ENCODE data around the gene RNASE12. TPM values are rescaled to one million over a fixed set of nuclear protein-coding genes. Genes with fewer than 3 reads are reported as not detected.

RNASE12 gene
- total and polyA plus RNA-seq, 9 of the 15 experiments (the other 6 are each of a cell fraction or from before 2014, with no cell fraction given): 0.24 TPM; not detected in 8

DNA sequence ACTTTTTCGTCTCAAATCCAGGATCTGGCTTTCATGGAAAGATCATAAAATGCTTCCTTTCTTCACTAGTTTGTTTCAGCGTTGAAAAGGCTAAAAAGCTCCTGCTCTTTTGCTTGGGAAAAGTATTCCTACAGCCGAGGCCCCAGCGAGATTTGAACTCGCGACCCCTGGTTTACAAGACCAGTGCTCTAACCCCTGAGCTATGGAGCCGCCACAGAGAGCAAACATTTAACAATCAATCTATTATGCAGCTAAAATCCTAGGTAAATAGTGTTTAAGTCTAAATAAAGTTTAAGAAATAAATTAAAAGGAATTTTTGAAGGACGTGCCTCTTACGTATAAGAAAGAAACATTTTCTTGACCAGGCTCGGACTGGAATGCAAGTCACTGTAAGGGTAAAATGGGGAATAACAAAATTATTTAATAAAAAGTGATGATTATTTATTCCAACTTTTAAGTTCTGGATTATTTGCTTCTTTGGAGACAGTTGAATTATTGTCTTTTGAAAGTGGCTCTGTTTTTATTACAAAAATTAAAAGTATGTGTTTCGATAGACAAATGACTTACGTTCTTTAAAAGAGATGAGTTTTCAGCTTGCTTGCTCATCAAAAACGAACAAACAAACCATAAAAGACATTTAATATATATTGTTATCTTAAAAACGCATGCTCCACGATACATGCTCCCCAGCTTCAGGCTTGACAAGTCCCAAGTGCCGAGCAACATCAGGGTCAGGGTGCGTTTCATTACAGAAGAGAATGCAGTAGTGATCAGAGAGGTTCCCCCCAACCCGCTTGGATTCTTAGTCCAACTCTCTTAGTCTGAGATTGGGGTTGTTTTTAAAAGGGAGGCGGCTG lies 40.1 kb upstream of the RNASE12 start (continued):
- TF ChIP-seq, protein P1, sequence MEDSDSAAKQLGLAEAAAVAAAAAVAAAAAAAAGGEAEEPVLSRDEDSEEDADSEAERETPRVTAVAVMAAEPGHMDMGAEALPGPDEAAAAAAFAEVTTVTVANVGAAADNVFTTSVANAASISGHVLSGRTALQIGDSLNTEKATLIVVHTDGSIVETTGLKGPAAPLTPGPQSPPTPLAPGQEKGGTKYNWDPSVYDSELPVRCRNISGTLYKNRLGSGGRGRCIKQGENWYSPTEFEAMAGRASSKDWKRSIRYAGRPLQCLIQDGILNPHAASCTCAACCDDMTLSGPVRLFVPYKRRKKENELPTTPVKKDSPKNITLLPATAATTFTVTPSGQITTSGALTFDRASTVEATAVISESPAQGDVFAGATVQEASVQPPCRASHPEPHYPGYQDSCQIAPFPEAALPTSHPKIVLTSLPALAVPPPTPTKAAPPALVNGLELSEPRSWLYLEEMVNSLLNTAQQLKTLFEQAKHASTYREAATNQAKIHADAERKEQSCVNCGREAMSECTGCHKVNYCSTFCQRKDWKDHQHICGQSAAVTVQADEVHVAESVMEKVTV (CRISPR knock-in tag; IDR thresholded peaks at IDR 0.05): no peak
- TF ChIP-seq RUNX1 (IDR thresholded peaks at IDR 0.05; ENCODE audit: low read depth): no peak
- TF ChIP-seq, protein P2, sequence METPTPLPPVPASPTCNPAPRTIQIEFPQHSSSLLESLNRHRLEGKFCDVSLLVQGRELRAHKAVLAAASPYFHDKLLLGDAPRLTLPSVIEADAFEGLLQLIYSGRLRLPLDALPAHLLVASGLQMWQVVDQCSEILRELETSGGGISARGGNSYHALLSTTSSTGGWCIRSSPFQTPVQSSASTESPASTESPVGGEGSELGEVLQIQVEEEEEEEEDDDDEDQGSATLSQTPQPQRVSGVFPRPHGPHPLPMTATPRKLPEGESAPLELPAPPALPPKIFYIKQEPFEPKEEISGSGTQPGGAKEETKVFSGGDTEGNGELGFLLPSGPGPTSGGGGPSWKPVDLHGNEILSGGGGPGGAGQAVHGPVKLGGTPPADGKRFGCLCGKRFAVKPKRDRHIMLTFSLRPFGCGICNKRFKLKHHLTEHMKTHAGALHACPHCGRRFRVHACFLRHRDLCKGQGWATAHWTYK (CRISPR knock-in tag; IDR thresholded peaks at IDR 0.05): no peak
- TF ChIP-seq NCOA1 (IDR thresholded peaks at IDR 0.05; ENCODE audit: low read depth): no peak
- TF ChIP-seq ZNF395 (CRISPR knock-in tag; IDR thresholded peaks at IDR 0.05): 0 out of 2 replicates have a peak, but pooled peaks have one; percentile 25
- TF ChIP-seq, protein P3, sequence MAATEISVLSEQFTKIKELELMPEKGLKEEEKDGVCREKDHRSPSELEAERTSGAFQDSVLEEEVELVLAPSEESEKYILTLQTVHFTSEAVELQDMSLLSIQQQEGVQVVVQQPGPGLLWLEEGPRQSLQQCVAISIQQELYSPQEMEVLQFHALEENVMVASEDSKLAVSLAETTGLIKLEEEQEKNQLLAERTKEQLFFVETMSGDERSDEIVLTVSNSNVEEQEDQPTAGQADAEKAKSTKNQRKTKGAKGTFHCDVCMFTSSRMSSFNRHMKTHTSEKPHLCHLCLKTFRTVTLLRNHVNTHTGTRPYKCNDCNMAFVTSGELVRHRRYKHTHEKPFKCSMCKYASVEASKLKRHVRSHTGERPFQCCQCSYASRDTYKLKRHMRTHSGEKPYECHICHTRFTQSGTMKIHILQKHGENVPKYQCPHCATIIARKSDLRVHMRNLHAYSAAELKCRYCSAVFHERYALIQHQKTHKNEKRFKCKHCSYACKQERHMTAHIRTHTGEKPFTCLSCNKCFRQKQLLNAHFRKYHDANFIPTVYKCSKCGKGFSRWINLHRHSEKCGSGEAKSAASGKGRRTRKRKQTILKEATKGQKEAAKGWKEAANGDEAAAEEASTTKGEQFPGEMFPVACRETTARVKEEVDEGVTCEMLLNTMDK (IDR thresholded peaks at IDR 0.05; ENCODE audit: borderline replicate concordance, insufficient read depth, low read depth, low read length, poor library complexity, severe bottlenecking): no peak
- TF ChIP-seq, protein P4, sequence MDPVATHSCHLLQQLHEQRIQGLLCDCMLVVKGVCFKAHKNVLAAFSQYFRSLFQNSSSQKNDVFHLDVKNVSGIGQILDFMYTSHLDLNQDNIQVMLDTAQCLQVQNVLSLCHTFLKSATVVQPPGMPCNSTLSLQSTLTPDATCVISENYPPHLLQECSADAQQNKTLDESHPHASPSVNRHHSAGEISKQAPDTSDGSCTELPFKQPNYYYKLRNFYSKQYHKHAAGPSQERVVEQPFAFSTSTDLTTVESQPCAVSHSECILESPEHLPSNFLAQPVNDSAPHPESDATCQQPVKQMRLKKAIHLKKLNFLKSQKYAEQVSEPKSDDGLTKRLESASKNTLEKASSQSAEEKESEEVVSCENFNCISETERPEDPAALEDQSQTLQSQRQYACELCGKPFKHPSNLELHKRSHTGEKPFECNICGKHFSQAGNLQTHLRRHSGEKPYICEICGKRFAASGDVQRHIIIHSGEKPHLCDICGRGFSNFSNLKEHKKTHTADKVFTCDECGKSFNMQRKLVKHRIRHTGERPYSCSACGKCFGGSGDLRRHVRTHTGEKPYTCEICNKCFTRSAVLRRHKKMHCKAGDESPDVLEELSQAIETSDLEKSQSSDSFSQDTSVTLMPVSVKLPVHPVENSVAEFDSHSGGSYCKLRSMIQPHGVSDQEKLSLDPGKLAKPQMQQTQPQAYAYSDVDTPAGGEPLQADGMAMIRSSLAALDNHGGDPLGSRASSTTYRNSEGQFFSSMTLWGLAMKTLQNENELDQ (CRISPR knock-in tag; IDR thresholded peaks at IDR 0.05; ENCODE audit: borderline replicate concordance): no peak
- peak; percentile 36 for TF ChIP-seq BDP1 (IDR thresholded peaks at IDR 0.05; ENCODE audit: insufficient read depth, insufficient read length)
- TF ChIP-seq TAL1 (IDR thresholded peaks at IDR 0.05): no peak
- no peak for TF ChIP-seq SIN3A (IDR thresholded peaks at IDR 0.05; ENCODE audit: borderline replicate concordance in 2 of 2, control insufficient read depth in 1 of 2, low read depth in 2 of 2, low read length in 2 of 2)
- TF ChIP-seq, protein P5, sequence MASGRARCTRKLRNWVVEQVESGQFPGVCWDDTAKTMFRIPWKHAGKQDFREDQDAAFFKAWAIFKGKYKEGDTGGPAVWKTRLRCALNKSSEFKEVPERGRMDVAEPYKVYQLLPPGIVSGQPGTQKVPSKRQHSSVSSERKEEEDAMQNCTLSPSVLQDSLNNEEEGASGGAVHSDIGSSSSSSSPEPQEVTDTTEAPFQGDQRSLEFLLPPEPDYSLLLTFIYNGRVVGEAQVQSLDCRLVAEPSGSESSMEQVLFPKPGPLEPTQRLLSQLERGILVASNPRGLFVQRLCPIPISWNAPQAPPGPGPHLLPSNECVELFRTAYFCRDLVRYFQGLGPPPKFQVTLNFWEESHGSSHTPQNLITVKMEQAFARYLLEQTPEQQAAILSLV (tag; IDR thresholded peaks at IDR 0.05): no peak
- no peak for TF ChIP-seq HDAC8 (tag; IDR thresholded peaks at IDR 0.05)
- no peak for TF ChIP-seq CCAR2 (IDR thresholded peaks at IDR 0.05; ENCODE audit: low read depth, low read length)
- no peak for TF ChIP-seq SP2 (IDR thresholded peaks at IDR 0.05; ENCODE audit: extremely low read depth, low read depth, low read length, poor library complexity, severe bottlenecking)

Measured in K562 (cell line).